H1 (cell line): Measurements from ENCODE around the gene ADAMTS3. TPM values are rescaled to one million over a fixed set of nuclear protein-coding genes. Genes with fewer than 3 reads are reported as not detected.

Experiments
- FOSL1 ChIP-seq: IDR thresholded peaks from 2 replicates; pipeline ENCODE4 v1.6.1; 2011; ENCODE audit warnings: mild to moderate bottlenecking, low read depth, low read length, moderate library complexity; ENCODE audit not compliant: insufficient read depth
- KDM4A ChIP-seq: IDR thresholded peaks from one replicate; pipeline ENCODE4 v1.7.1; 2012; ENCODE audit warnings: low read depth, mild to moderate bottlenecking, moderate library complexity, low read length, inconsistent platforms; ENCODE audit not compliant: severe bottlenecking
- RFX5 ChIP-seq: IDR thresholded peaks from 2 replicates; pipeline ENCODE4 v1.6.1; 2011; ENCODE audit warnings: low read depth, low read length, improper control_type of control experiment, borderline replicate concordance
- SP4 ChIP-seq: IDR thresholded peaks from 2 replicates; pipeline ENCODE4 v1.6.1; 2012; ENCODE audit warnings: low read length, inconsistent platforms
- polyA plus RNA-seq, 7 experiments: library from polyadenylated mRNA; depleted of rRNA in 3 of 7; stranded (reverse) in 5 of 7; unstranded in 2 of 7; fragments of >200 nt in 5 of 7; fragments of 200-250 nt in 2 of 7; gene quantifications; 1 replicate in 5 of 7; 2 replicates in 1 of 7; 4 replicates in 1 of 7; pipeline versions ENCODE4 v1.2.1 to v1.2.3, GENCODE V29; 2011 to 2013; ENCODE audit warnings: missing spikeins in 2 of 7, mixed read lengths in 2 of 7
- total RNA-seq: library from RNA; stranded (reverse); fragmentation: NEBNext Ultra II Directional; extraction: Animal tissue kit (Norgen Biotek cat#: 25700); gene quantifications from 2 replicates; pipeline ENCODE4 v1.2.1, GENCODE V29; 2021

ADAMTS3 gene
- total and polyA plus RNA-seq, 2 of the 8 experiments (the other 6 are each of a cell fraction or from before 2014, with no cell fraction given), result 1.3 to 3.4 TPM

DNA sequence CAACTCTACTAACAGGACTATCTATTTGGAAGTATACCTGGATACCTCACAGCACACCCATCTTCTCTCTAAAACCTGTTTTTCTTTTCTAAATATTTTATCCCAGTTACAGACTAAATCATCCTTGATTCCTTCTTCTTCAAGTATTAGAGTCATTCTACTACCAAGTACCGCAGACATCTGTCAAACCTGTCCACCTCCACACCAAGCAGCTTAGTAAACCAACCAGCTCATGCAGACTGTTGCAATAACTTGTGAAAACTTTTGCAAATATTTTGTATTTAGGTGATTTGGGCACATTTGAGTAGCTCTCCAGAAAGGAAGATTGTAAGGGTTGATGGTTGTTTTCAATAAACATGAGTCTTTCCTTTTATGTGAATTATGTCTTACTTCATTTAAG is 238.6 kb downstream of the ADAMTS3 start (continued):
- TF ChIP-seq RFX5 (no peak), FOSL1 (no peak), SP4 (no peak), KDM4A (no peak)
